DMS 273 treated with DMSO at 0.1 percent for 48 hours (cell line): ENCODE results near the gene PON2.
"Not testable (repeated sequence)": the region's sequence is repeated elsewhere in the genome, so short reads cannot be mapped to it uniquely, and the experiment has no call there.

Experiments
- DNase-seq: peaks from one replicate; lab custom pipeline; 2025; lab: John Stamatoyannopoulos, UW

PON2 gene

DNA sequence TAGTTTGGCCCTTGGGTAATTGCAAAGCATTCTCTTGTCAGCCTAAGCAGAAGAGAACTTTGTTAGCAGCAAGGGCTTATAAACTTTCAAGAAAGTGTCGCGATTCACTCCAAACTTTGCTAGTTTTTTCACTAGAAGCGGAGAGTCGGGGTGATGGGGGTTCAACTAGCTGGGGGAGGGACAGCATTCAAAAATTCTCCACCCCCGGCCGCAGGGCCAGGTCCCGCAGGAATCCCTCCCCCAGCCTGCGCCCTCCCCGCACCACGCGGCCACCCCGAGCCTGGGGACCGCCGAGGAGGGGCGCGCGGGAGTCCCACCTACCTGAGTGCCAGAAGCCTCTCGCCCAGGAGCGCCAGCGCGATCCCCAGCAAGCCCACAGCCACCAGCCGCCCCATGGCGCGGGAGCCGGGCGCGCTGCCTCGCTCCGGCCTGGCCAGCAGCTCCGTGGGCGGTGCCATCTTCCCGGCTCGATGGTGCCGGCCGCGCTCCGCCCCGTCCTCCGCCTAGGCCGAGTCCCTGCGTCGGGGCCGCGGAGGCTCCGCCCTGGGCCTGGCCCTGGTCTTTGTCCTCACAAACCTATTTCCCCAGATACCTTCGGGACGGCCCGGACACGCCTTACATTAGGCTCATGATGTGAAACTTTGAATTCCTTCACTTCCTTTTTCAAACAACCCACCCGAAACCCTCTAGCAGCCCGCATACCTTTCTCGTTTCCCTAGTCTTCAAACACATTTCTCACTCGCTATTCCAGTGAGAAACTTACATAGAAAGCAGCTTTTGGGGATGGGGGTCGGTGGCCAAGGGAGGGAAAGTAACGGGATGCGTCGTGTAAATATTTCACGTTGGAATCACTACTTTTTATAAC lies at the start of gene PON2:
Gene PON2, minus strand, starts transcription at position 472 of the 865 bp plus-strand sequence. Its CDS starts 77 bp downstream, at position 395.
- peak; percentile 70 for DNase-seq

DNA sequence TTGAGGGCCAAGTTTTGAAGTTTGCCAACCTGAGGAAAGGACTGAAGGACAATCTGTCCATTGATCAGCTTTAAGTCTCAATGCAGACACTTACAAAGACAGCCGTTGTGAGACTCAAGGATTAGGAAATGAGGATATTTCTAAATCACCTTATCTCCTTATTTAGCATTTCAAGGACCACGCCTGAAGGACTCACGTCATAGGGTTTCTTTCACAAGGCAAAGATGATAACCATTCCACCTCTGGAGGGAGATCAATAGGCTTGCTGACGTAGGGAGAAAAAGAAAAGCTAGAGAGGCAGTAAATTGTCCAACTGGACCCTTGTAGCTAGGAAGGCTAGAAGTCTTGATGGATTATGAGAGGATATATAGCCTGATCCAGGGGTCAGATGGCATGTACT lies 47.6 kb upstream of the PON2 start:
- DNase-seq, result no peak

DNA sequence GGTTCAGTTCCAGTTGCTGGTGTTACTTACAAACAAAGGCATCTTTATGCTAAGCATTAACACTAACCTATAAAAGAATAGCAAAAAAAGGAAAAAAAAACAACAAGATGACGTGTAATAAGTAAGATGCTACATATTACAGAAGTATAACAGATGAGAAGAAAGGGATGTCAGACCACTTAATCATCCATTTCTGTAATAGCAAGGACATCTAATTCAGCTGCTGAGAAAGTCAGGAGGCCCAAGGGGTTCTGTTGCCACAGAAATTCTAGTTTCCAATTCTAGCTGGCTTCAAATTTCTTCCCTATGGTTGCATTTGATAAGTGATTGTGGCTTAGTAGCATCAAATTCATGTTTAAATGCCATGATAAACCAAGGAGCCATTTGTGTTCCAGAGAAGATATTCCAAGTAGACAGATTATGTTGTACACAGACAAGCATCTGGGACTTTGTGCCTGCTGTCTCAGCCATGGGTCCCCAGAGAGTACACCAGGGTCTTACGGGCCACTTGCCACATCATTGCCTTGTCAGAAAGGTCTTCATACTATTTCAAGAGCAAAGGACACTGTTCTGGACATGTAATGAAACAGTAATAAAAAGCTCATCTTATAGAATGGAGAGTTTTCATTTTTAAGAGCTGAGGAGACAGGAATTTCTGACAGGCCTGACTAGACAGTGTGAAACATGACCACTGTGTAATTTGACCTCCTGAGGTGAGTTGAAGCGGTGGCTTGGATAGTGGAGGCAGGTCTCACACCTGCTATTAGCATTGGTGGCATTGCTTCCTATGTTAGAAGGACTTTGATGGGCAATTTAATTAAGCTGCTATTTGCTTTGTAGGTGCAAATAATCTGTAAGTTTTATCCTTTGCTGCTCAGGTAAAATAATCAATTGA lies 46.7 kb upstream of the PON2 start:
- no peak for DNase-seq

DNA sequence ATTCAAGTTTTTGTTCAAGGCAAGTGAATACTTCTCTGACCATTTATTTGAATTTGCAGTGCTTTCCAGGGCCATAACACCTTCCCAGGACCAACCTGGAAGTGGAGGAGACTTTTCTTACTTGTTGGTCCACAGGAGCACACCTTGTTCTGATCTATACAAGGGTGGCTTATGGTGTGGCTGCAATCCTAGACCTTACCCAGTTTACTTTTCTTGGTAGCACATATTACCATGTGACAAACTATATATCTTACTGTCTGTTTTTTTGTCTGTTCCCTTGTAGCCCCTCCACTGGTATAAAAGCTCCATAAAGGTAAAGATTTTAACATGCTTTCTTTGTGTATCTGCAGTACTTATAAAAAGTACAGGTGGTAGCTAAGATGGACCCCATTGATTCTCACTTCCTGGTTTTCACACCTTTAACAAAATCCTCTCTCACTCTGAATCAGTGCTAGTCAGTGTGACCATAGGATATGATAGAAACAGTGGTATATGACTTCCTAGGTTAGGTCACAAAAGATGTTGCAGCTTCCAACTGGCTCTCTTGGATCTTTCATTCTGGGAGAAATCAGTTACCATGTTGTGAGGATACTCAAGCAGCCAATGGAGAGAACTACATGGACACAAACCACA lies 45.3 kb upstream of the PON2 start:
- DNase-seq, result no peak

DNA sequence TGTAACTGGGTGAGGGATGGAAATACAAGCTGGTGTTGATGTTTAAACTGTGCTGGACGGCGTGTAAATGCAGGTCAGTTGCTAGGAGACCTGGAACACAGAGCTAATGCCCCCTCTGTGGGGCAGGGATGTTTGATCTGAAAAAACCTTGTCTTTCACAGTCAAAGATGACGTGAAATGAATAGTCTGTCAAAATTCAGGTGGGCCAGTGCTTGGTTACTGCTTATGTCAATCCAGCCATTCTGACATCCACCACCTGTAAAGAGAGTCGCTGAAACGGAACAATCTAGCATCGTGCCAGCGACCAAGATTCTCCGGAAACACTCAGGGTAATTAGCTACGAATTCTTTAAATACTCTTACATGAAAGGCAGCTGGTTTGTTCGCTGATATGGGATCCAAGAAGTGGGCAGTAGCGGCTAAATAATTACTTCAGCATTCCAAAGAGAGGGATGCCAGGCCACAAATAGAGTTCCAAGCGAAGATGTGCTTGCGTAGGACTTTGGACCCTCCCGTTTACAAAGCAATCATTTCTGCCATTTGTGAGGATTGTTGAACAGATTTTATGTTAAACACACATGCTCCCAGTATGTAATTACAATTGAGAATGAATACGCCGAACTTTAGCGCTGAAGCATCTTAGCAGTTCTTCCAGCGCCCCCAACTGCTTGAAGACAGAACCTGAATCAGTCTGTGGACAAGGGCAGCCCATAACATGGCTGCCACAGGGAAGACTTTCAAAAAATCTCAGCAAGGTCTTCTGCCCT lies 43.6 kb upstream of the PON2 start:
- DNase-seq, result no peak

DNA sequence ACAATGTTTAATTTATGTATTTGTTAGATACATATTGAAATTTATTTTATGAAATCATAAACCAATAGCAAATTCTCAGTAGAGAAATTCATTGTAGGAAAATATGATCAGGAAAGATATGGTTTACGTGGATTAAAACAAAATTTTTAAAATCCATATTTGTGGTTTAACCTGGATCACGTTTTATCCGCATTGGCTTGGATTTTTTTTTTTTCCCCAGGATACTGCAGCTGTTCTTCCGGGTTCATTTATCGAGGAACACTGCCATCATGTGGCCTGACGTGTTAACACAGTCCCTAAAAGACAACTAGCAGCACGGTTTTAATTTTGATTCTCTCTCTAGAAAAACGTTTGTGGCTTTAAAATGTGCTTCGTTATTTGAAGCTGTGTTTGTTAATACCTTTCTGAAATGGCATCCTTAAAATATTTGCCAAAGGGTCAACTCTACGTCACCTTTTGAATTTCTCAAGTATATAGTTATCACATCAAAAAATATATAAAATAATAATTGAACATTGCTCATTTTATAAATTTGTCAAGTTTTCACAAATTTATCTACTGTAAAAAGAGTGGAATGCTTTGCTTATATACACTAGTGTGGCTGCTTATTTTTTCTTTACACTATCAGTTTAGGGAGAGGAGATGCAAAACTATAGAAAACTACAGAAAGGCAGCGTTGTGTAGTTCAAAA lies 42.2 kb upstream of the PON2 start:
- DNase-seq, result peak; percentile 51

DNA sequence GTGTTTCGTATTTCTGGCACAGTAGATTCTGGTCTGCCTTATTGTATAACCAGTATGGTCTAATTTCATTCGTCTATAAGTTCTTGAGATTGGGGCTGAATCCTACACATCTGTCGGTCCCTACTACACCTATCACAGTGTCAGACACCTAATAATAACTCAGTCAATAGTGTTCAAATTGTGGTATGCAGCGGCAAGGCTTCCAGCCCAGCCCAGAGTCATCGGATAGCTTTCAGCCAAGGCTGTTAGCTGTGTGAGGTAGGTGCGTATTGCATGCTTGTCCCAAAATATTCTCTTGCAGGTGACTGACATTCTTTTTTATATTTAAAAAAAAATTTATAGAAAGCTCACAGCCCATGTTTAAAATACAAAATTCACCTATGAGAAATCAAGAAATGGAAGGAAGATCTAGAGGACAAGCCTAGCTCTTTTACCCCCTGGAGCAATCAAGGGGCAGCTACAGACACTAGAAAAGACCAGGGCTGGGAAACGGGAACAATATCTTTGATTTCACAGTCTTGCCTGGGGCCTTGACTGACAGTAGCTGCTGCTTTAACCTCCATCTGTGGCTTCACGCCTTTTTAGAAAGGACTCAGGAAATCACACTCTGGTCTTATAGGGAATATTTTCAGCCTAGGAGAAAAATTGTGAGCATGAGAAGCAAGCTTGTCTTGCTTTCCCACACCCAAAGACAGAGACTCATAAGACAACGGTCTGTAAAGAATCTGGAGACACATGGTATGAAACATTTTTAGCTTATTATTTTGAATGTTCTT lies 41.4 kb upstream of the PON2 start:
- DNase-seq, result no peak

DNA sequence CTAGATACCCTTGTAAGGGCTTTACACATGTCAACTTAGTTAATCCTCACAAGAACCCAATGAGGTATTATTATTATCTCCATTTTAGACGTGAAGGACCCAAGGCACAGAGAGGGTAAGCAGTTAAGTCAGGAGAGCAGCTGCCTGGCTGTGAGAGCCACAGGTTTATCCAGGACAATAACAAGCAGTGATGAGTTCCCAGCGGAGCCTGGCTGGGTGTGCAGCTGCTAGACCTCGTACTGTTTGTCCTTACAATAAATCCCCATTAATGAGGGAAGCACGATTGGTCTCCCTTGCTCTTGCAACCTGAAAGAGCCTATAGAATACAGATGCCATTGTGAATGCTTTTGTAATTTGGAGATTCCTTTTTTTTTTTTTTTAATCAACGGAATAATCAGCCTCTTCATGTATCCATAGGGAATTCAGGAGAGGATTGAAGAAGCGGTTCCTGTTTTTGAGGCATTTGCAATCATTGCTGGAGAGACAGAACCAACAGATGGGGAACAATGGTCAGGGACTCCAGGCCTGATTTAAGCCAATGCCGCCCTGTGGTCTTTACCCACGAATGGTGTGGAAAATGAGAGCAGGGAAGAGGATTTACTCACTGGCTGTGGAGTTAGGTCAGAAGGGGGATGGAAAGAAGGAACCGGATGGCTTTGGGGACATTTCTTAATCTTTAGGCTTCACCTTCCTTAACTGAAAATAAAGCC lies 38.6 kb upstream of the PON2 start:
- DNase-seq, result no peak

DNA sequence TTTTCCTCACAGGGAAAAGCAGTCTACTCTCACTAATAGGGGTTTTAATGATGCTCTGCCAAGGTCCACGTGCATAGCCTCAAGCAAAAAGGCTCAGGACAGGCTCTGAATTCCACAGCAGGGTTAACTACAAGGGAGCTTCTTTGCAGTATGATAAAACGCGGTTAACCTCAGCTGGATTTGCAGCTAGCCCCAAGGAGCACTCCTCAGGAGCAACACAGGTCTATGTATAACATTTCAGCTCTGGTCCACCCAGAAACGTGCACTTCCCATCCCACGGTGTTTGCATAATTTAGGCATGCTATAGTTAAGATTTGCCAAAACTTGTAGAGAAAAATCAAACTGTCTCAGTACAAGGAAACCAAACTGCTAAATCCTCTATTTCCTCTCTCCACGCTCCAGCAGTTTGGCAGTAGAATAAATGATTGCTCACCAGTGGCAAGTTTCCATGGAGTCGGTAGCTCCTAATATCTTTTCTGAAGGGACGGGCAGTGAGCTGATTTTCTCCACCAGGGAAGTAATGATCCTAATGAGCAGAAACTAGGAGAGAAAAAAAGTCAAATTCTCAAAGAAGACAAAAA lies 37.8 kb upstream of the PON2 start:
- no peak for DNase-seq

DNA sequence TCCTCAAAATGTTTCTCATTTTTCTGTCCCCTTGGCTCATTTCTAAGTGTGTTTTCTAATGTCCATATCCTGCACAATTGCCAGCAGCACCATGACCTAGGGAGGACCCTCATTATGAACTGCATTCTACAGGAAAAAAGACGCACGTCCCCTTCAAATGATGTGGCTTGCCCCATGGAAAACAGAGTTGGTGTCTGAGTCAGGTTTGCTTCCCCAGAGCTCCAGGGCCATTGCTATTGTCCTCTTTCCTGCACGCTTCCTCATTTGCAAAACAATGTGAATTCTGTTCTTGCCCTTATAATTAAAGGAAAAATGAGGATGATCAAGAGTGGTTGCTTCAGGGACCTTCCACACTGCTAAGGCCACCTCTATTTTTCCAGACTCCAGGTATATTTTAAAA lies 36.2 kb upstream of the PON2 start:
- DNase-seq, result no peak

DNA sequence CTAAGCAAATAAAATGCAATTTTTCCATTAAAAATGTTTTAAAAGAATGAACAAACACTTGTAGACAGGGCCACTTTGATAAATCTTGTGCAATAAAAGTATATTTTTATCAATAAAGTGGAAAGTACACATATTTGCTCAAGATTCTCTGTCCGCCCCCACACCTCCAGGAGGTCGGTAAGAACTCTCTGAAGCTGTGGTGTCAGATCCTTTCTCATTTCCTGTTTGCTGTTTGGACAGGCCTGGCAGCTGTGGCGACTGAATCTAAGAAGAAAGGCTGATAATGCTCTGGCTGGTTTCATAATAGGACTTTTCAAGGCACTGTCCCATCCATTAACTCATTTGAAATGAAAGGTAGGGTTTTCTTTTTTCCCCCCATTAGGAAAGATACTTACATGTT lies 35.6 kb upstream of the PON2 start:
- DNase-seq, result no peak

DNA sequence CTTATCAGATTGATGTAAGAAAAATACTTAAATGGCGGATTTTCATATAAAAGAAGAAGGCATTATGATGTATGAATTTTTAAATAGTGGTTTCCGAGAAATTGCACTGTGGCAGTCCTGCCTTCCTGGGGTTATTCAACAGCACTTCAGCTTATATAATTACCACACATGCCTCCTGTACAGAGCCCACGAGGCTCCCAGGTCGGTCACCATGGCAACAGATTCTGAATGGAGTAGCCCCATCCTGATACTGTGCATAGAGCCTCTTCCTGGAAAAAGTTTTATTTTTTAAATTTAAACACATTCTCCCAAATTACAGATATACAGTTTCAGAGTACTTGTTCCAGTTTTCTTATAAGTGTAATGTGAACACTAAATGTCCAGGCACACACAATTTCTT lies 35.0 kb upstream of the PON2 start:
- peak; percentile 16 for DNase-seq

DNA sequence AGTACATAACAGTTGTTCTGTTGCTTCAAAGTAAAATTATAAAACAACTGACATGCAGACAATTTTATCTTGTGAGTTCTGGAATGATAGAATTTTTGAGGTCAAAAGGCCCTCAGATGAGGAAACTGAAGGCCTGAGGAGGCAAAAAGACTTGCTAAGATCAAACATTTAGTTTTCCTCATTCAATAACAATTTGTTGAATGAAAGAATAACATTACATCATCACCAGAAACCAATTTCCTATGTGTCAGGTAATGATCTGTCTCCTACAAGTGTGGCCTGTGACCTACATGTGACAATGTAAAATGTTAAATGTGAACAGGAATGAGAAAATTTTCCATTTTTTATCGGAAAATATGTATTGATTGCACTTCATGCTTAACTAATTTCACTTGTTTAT lies 34.4 kb upstream of the PON2 start:
- DNase-seq, result no peak

DNA sequence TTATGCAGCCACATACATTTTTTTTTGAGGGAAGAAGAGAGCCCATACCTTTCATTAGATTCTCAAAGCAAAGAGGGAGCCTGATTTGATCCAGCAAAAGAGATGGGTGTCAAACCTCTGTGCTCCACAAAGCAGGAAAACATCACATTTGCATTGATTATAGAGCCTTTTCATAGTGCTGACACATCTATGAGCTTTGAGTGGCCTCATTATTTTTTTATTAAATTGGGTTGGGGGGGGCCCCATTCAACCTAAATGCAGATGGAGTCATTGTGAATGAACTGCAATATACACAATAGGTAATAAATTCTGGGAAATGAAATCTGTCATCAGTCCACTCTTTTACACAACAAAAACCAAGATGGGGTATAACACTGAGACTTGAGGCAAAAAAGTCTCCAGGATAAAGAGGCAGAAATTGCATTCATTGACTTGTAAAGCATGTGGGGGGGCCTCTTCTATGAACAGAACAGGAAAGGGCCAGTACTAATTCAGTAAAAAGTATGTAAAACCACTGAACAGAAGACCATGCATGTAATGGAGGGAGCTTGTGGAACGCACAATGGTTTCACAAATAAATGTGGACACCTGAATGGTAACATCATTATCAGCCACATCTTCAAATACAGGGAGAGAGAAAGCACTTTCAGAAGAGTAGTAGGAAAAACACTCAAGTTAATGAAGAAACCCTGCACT lies 33.2 kb upstream of the PON2 start:
- DNase-seq, result no peak

DNA sequence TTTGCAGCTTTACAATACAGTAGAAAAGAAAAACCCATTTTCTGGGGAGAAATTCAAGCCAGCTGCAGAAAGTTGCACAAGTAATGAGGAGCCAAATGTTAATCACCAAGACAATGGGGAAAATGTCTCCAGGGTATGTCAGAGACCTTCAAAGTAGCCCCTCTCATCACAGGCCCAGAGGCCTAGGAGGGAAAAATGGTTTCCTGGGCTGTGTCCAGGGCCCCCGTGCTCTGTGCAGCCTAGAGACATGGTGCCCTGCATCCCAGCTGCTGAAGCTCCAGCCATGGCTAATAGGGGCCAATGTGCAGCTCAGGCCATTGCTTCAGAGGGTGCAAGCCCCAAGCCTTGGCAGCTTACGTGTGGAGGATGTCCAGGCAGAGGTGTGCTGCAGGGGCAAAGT lies 25.8 kb upstream of the PON2 start:
- DNase-seq, result not testable (repeated sequence)

DNA sequence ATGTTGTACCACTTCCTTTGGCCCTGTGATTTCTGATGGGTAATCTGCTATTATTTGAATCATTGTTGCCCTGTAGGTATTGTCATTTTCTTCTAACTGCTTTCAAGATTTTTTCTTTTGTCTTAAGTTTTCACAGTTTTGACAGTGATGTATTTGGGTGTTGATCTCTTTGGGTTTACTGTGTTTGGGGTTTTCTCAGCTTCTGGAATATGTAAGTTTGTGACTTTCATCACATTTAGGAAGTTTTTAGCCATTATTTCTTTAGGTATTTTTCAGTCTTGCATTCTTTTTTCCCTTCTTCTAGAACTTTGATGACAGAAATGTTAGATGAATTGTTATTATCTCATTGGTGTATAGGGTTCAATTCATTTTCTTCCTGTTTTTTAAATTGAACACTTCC lies 23.1 kb upstream of the PON2 start:
- no peak for DNase-seq

DNA sequence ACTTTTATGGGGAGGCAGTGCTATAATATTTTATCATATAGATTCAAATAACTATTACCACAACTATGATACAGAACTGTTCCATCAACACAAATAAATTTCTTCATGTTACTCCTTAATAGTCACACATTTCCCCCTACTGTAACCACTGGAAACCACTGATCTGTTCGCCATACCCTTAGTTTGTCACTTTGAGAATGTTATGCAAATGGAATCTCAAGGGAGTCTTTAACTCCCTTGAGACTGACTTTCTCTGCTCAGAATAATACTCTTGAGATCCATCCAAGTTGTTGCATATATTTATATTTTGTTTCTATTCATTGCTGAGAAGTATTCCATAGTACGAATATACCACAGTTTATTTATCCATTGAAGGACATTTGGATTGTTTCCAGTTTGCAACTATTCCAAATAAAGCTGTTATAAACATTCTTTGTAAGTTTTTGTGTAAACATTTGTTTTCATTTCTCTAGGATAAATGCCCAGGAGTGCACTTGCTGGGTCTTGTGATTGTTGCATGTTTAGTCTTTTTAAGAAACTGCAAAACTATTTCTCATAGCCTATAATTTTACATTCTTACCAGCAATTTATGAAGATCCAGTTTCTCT lies 19.7 kb upstream of the PON2 start:
- DNase-seq, result no peak

DNA sequence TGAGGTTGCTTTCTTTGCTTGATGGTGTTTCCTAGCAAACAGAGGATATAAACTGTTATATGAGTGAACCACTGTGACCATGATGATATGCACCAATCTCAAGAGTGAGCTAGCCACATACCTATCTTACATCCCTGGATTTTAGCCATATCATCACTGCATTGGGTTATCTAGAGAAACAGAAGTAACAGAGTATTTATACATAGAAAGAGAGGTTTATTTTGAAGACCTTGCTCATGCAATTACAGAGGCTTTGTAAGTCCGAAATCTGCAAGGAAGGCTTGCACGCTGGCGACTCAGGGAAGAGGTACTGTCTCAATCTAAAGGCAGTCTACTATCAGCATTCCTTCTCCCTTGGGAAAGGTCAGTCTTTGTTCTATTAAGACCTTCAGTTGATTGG lies 11.8 kb upstream of the PON2 start:
- no peak for DNase-seq
